NCI-H82 (cell line): ENCODE data around the gene CYB561A3.

ENCODE experiments used
- DNase-seq: peaks from one replicate; lab custom pipeline; 2025; lab: John Stamatoyannopoulos, UW

The CYB561A3 gene

DNA sequence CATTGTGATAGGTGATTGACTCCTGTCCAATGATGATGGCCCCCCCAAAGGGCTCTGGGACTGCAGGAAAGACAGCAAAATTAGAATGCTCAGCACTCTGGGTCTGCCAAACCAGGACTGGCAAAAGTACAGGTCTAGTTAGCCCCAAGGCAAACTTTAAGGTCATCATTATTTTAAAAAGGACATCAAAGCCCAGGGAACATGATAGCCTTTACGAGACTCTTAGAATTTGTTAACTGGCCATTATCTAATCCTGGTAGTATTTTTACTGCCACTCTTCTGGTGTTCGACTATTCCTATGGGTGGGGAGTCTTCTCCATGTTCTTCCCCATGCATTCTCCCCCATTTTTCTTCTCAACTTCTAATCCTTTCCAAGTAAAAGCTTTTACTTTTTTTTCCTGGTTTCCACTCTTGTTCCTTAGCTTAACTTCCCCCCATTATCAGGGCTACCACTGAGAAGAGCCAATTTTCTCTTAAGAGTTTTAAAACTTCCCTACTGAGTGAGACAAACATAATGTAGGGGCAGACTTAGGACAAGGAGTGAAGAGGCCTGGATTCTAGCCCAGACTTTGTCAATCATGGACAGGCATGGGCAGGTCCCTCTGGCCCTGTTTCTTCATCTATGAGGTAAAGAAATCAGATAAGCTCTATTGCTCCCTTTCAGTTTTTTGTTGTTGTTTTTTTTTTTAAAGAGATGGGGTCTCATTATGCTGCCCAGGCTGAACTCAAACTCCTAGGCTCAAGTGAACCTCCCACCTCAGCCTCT lies 35.9 kb downstream of the CYB561A3 start:
- DNase-seq: no peak

DNA sequence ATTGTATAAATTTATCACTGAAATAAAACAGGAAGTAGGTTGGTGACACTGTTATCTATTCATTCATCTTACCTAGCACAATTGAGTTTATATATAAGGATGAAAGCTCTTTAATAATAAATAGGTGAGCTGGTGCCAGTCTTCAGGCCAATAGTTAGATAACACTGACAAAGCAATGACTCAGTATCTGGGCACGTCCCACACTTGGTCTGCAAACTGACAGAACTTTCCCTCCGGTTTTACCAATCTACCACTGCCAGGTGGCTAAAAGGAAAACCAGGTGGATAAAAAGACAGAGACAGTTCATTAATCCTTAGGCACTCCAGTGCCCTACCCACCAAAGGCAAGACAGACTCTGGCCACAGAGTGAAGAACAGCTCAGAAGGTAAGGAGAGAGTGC lies 46.4 kb downstream of the CYB561A3 start:
- no peak for DNase-seq

DNA sequence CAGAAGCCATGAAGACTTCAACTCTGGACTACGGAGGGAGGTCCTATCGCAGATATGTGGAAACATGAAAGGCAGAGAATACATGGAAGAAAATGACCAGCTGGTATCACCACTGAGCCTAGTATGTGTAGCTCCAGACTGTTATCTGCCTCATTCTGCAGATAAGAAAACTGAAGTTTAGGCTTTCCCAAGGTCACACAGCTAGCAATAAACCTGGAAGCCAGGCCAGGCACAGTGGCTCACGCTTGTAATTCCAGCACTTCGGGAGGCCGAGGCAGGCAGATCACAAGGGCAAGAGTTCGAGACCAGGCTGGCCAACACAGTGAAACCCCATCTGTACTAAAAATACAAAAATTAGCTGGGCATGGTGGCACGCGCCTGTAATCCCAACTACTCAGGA lies 50.9 kb downstream of the CYB561A3 start:
- DNase-seq: no peak

DNA sequence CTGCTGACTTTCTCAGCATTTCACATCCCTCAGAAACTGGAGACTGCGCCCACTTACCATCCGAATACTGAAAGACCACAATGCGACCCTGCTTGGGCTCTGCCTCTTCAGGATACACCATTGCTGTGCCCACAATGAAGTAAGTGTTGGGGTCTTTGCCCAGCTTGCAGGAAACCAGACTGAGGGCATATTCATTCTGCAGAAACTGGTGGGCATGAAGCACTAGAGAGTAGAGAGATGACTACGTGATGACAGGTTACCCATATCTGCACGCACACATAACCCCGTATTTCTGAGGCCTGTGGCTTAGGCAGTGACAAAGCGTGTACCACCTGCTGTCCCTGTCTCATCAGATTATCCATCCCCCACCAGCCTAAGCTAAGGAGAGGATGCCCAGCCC lies 51.9 kb downstream of the CYB561A3 start:
- DNase-seq: no peak

DNA sequence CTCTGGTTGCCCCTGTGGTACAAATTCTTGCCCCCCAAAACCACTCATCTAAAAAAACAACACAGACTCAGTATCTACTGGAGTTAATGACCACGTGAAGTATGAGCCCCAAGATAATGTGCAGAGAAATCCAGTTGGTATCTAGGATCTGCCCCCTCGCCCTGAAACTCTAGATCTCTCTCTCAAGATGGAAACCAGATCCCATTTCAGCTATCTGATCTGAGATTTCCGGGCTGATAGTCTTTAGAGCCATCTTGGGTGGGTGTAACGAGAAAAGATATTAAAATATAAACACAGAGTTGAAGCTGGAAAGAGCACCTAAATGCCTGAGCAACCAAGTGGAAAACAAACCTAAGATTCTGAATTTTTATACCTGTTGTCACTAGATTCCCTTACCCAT lies 52.5 kb downstream of the CYB561A3 start:
- no peak for DNase-seq

DNA sequence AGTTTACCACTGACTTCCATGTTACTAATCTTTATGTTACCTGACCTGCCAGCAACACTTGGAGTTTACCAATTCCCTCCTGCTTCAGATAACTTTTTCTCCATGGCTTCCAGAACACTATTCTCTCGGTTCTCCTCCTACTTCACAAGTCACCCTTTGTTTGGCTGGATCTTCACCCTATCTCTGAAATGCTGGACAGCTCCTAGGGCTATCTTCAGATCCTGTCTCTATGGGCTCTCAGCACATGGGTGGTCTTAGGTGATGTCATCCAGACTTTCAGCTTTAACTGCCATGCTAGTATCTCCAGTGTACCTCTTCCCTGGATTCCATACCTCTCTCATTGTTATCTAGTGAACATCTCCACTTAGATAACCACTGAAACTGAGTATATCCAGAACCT lies 54.3 kb downstream of the CYB561A3 start:
- no peak for DNase-seq

DNA sequence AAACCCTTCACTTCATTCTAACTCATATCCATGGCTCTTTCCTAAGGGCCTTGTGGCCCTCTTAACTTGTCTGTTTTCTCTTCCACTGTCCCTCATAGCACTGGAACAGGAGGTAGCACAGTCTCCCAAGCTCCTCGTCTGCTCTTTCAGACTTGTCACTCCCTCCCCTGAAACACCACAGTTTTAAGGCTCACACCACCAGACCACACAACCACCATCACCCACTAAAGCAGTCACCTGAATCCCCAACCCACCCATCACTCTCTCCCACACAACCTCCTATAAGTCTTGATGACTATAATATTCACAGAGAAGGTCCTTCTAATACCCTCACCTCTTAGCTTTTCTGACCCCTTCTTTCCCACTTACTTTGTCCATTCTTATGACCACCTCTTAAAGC lies 55.5 kb downstream of the CYB561A3 start:
- DNase-seq: no peak

DNA sequence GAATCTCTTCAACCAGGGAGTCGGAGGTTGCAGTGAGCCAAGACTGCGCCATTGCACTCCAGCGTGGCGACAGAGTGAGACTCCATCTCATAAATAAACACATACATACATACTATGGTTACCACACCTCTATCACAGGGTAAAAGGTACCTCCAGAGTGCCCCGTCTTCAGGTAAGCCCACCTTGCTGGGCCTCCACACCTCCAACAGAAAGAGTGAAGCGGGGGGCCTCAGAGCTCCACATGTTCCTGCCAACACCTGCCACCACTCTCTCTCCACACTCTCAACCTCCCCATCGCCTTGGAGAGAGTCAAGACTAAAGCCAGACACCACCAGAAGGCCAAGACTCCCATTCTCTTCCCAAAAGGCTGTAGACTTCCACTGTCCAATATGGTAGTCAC lies 56.3 kb downstream of the CYB561A3 start:
- no peak for DNase-seq

DNA sequence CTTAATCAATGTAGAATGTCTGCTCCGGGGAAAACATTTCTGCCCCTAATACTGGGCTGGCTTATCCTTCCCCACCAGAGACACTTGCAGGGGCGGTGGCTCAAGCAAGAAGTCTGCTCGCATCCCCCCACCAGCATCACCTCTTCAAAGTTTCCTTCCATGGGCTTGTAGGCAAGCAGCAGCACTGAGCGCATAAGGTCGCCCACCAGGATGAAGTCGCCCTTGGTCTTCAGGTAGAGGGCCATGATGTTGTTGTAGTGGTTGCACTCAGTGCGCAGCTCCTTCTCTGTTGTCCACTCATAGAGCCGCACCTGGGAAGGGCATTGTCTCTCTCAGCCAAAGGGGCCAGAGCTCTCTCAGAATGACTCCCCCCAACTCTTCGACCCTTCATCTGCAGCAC lies 58.0 kb downstream of the CYB561A3 start:
- DNase-seq: no peak

DNA sequence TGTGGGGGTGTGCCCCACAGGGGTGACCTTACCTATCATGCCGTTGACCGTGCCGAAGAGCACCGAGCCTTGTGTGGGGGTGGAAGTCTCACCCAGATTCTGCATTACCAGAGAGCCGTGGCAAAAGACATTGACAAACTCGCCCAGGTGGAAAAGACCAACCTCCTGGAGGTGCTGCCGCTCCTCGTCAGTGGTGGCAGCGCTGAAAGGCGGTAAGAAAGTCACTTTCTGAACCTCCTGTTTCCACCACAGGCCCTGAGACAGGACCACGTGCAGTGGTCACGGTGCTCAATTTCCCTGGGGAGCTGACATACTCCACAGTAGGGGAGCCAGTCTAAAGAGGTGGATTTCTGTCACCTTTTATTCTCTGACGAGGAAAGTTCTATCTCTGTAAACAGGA lies 59.1 kb downstream of the CYB561A3 start:
- no peak for DNase-seq
